Fibroblast of villous mesenchyme (primary cell): ENCODE results near the gene CDH24. TPM values are rescaled to one million over a fixed set of nuclear protein-coding genes. Genes with fewer than 3 reads are reported as not detected.

Experiments
- DNase-seq: peaks from one replicate; pipeline ENCODE4 v3.0.0-alpha.2; 2010; ENCODE audit warnings: low read depth
- H3K4me3 ChIP-seq: 2 replicates; pipeline ENCODE4 v1.5.1; 2011; ENCODE audit warnings: low read depth, mild to moderate bottlenecking, low read length
- total RNA-seq: library from RNA; depleted of rRNA; stranded (reverse); fragments of >200 nt; gene quantifications from 2 replicates; pipeline ENCODE4 v1.2.3, GENCODE V29; 2012
- TF ChIP-seq, protein P1 (sequence below): IDR thresholded peaks from 2 replicates; pipeline ENCODE4 v1.5.1; 2012; ENCODE audit warnings: low read depth, mild to moderate bottlenecking, low read length; ENCODE audit not compliant: insufficient read depth

The CDH24 gene
- total RNA-seq, 1 donor = 10.8 TPM

DNA sequence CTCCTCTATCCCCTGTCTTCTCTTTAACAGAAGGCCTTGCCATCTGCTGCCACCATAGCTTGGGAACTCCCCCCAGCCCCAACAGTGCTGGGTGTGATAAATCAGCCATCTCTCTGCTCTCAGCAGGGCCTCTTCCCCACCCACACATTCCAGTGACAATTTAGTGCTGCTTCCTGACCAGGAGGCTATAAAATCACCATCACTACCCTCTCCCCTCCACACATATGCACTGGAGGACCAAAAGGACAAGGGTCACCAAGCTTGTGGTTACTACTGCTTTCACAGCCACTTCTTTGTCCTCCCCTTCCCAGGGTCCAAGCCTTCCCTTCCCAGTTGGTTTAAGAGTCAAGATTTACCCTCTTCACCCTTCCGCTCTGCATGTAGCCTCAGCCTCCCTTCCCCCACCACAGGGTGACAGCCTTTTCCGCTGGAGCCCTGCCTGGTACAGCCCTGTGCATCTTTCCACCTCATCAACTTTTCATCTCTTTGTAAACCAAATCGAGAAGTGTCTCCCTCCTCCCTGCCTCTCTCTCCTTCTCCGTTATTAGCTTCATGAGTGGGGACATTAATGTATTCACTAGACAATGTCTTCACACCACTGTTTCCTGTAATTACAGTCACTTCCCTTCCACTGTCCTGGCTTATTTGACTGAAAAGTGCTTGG is 32.0 kb downstream of the CDH24 start:
- TF ChIP-seq, protein P1, sequence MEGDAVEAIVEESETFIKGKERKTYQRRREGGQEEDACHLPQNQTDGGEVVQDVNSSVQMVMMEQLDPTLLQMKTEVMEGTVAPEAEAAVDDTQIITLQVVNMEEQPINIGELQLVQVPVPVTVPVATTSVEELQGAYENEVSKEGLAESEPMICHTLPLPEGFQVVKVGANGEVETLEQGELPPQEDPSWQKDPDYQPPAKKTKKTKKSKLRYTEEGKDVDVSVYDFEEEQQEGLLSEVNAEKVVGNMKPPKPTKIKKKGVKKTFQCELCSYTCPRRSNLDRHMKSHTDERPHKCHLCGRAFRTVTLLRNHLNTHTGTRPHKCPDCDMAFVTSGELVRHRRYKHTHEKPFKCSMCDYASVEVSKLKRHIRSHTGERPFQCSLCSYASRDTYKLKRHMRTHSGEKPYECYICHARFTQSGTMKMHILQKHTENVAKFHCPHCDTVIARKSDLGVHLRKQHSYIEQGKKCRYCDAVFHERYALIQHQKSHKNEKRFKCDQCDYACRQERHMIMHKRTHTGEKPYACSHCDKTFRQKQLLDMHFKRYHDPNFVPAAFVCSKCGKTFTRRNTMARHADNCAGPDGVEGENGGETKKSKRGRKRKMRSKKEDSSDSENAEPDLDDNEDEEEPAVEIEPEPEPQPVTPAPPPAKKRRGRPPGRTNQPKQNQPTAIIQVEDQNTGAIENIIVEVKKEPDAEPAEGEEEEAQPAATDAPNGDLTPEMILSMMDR = no peak
- no peak overlapping the region for H3K4me3 ChIP-seq
- no peak for DNase-seq

DNA sequence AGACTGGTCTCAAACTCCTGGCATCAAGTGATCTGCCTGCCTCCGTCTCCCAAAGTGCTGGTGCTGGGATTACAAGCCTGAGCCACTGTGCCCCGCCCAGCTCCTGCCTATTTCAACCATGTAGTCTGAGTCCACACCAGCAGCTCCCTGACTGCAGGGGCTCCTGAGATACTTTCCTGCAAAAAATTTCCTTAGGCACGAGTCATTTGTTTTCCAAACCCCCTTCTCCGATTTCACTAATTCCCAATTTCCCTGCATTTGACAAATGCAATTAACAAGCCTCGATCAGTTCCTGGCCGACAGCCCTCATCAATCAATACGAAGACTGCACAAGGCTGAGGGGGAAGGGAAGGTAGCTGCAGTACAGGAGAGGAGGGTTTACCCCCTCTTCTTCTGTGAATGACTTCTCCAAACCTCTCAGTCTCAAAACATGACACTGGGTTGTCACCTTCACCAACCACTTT is 32.7 kb downstream of the CDH24 start:
- TF ChIP-seq, protein P1 = no peak
- no peak overlapping the region for H3K4me3 ChIP-seq
- DNase-seq = no peak

DNA sequence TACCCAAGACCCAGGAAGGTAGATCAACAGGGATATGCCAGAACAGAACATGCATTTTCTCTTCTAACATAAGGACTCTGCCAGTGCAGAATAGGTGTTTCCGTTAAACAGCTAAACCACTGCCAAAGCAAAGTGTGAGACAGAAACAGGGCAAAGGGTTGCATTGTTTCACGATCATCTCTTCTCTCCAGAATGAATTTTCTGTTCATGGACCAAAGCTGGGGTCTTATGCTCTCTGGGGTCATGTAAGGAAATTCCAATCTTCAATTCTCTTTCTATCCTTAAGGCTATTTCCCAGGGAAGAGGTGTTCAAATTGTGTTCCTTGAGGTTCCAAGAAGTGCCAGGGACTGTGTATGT is 33.5 kb downstream of the CDH24 start:
- H3K4me3 ChIP-seq = no peak overlapping the region
- DNase-seq = no peak
- TF ChIP-seq, protein P1 = no peak

DNA sequence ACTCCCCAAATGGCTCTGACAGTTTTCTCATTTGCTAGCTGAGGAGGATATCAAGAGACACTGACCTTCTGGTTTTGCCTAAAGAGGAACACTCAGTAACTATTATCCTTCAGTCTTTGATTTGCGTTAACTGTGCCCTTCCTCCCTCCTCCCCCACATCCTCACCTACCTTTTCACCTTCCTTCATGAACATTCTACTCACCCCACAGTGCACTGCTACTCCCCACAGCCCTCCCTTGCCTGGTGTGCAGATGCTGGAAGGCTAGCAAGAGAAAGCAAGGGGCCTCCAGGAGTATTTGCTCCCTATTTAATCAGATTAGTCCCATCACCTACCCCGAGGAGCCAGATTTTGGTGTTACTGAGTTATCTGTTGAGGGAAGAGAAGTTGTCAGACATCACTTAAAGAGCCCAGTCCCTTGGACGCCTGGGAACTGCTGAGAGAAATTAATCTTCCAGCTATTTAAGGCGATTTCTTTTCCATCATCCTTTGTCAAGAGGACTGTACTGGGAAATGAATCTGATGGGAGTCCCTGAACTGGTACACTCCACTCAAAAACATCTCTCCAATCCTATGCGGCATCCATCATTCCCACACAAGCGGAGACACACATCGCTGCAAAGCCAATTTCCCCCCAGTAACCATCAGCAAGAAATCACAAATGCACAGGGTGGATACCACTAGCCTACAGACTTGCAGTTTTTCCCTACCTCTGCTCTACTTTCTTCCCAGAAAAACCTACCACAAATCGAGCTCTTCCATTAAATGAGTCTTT is 34.1 kb downstream of the CDH24 start:
- H3K4me3 ChIP-seq = no peak overlapping the region
- no peak for DNase-seq
- TF ChIP-seq, protein P1 = no peak

DNA sequence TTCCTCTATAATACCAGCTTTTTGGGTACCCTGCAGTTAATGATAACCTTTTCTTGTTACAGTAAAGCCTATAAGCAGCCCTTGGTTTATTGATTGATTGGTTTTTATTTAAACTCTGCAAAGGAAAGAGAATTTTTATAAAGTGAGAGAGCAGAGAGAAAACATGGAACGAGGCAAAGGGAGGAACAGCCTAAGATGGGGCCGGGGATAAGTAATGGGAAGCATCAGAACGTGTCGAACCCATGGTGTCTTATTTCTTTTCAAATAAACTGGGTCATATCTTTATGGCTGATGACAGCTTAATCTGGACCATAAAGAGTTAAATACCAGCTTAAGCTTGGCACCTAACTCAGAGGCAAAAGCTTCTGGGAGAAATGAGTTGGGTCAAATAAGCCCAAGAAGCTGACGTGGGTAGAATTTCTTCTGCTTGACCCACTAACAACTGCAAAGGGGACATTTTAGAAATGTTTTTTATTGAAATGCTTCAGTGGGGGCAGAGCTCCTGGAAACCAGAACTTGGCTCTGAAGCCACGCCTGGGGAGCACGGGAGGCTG is 35.4 kb downstream of the CDH24 start:
- no peak overlapping the region for H3K4me3 ChIP-seq
- no peak for DNase-seq
- TF ChIP-seq, protein P1 = no peak

DNA sequence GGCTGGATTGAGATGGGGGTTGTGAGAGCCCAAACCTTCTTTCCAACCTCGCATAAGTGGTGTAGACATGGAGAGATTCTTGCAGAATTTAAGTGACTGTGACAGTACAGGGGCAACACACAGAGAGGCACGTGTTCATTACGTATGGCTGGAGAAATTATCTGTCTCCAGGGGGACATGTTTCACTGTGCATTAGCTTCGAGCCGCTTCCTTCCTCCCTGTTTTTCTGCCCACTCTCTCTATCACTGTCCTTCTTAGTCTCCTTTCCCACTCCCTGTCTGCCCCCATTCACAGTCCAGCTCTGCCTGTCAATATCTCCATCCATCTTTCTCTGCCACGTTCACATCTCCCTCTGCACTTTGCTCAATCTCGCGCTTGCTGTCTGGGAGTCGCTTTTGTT is 35.9 kb downstream of the CDH24 start:
- no peak for DNase-seq
- no peak overlapping the region for H3K4me3 ChIP-seq
- TF ChIP-seq, protein P1 = no peak
